Activated CD8-positive, alpha-beta T cell treated with anti-CD3 and anti-CD28 coated beads for 36 hours (primary cell): Measurements from ENCODE around the gene ECI1. TPM values are rescaled to one million over a fixed set of nuclear protein-coding genes. Genes with fewer than 3 reads are reported as not detected.

Experiments
- ATAC-seq: fragments of 200-7000 bp; cut with Tn5 transposase; one replicate; pipeline ENCODE4 v1.10.0; 2021; ENCODE audit warnings: mild to moderate bottlenecking, moderate library complexity
- CTCF ChIA-PET: fragments of 350-600 bp; sonication (Branson Sonifier 250); formaldehyde crosslinking; loops from one replicate; lab custom pipeline; 2021; ENCODE audit warnings: antibody characterized with exemption; lab: Charles Lee
- POLR2A ChIA-PET: fragments of 350-600 bp; sonication (Branson Sonifier 250); formaldehyde crosslinking; loops from one replicate; lab custom pipeline; 2021; ENCODE audit warnings: antibody characterized with exemption; lab: Charles Lee
- DNase-seq: peaks from one replicate; pipeline ENCODE4 v3.0.0-alpha.2; 2020
- H3K27ac Mint-ChIP-seq: one replicate; pipeline ENCODE4 v1.8.0; 2021; ENCODE audit warnings: mild to moderate bottlenecking, mixed read lengths
- H3K27me3 Mint-ChIP-seq: one replicate; pipeline ENCODE4 v1.8.0; 2021; ENCODE audit warnings: mixed read lengths
- H3K36me3 Mint-ChIP-seq: one replicate; pipeline ENCODE4 v1.8.0; 2021; ENCODE audit warnings: low read depth, mixed read lengths
- H3K4me1 Mint-ChIP-seq: one replicate; pipeline ENCODE4 v1.8.0; 2021; ENCODE audit warnings: low read depth, mixed read lengths
- H3K4me3 Mint-ChIP-seq: one replicate; pipeline ENCODE4 v1.8.0; 2021; ENCODE audit warnings: mild to moderate bottlenecking, moderate library complexity, mixed read lengths
- H3K9me3 Mint-ChIP-seq: one replicate; pipeline ENCODE4 v1.8.0; 2021; ENCODE audit warnings: mixed read lengths
- CTCF ChIP-seq: fragments of 200-600 bp; IDR thresholded peaks from one replicate; pipeline ENCODE4 v1.8.0; 2022; ENCODE audit warnings: antibody characterized with exemption, mild to moderate bottlenecking
- intact Hi-C: fragments of 100-400 bp; cut with micrococcal nuclease; formaldehyde crosslinking; loops from one replicate; pipeline ENCODE4 v1.10.0; 2022
- total RNA-seq, 2 experiments: library from RNA; stranded (reverse); gene quantifications; one replicate each; pipeline ENCODE4 v1.2.3, GENCODE V29; 2021

Gene ECI1
- total RNA-seq, 2 experiments from 2014 or later: 37.4 to 40.5 TPM

DNA sequence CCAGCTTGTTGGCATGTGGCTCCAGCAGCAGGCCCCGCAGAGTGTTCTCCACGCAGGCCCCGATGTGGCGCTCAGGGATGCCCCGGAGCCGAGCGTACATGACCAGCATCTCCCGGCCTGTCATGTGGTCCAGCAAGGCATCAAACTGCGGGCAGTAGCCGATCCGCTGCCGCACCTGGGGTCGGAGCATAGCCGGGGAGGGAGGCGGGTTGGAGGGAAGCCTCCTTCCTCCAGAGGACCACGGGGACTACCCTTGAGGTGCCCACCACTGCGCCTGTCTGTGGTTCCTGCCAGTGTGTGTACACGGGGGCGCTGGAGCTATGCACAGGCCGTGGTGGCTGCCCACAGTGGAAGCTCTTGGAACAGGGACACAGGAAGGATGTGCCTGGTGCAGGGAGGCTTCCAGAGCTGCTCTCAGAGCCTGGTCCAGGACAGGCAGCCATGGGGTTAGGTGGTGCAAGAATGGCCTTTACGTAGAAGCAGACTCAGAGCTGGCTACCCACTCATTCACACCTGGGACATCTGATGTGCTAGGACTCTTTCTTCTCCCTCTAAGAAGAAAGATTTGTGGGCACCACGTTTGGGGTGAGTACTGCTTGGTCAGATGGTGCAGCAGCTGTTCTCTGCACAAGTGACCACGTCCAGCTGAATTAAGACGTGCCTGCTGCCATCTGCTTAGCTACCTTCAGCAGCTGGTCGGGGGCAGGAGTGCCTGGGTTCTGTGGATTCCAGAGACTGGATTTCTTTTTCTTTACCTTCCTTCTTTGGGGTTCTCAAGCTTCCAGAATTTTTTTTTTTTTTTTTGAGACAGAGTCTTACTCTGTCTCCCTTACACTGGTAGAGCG is 27.8 kb upstream of the ECI1 start:
- CTCF ChIA-PET: interaction anchor here (1.2 kb wide), 1 partner anchor 84 kb away, joined by 4 read pairs; no protein-coding TSS in a partner anchor
- no peak for TF ChIP-seq CTCF

GRCh38 chr16:2278272-2278608 is 26.9 kb upstream of the ECI1 start:
- no peaks in the 10 kb centered on the region for H3K4me1 Mint-ChIP-seq
- ATAC-seq (no peak), DNase-seq (no peak)
- H3K9me3 Mint-ChIP-seq: no peaks in the 10 kb centered on the region
- ChIA-PET POLR2A (no interaction called here), CTCF (interaction anchor here (1.2 kb wide), 1 partner anchor 83 kb away, joined by 4 read pairs; no protein-coding TSS in a partner anchor)
- no peak overlapping the region for H3K27ac Mint-ChIP-seq
- no peaks in the 10 kb centered on the region for H3K27me3 Mint-ChIP-seq
- intact Hi-C loops: no loop called here
- H3K4me3 Mint-ChIP-seq: no peak overlapping the region
- H3K36me3 Mint-ChIP-seq: no peaks in the 10 kb centered on the region
- TF ChIP-seq CTCF: no peak

More for the DNA sequence above, 27.8 kb upstream of the ECI1 start:
- POLR2A ChIA-PET: interaction anchor here (1.2 kb wide), 1 partner anchor 27 kb away, joined by 6 read pairs; the partner anchor contains the start of gene ECI1
- DNase-seq (no peak), ATAC-seq (no peak)
- Mint-ChIP-seq H3K9me3 (no peaks in the 10 kb centered on the region), H3K4me1 (no peaks in the 10 kb centered on the region), H3K4me3 (no peak overlapping the region), H3K27ac (no peak overlapping the region), H3K27me3 (no peaks in the 10 kb centered on the region), H3K36me3 (no peaks in the 10 kb centered on the region)
- intact Hi-C loops: no loop called here

GRCh38 chr16:2277466-2278271 is 26.3 kb upstream of the ECI1 start:
- H3K36me3 Mint-ChIP-seq: no peaks in the 10 kb centered on the region
- TF ChIP-seq CTCF: no peak
- no peak overlapping the region for H3K4me3 Mint-ChIP-seq
- no peaks in the 10 kb centered on the region for H3K4me1 Mint-ChIP-seq
- no peak overlapping the region for H3K27ac Mint-ChIP-seq
- ChIA-PET CTCF (no interaction called here), POLR2A (interaction anchor here (0.6 to 1.3 kb wide), 2 partner anchors 26 to 31 kb away, joined by 3 to 4 read pairs; no protein-coding TSS in a partner anchor)
- H3K27me3 Mint-ChIP-seq: no peaks in the 10 kb centered on the region
- intact Hi-C loops: no loop called here
- ATAC-seq (no peak), DNase-seq (no peak)
- no peaks in the 10 kb centered on the region for H3K9me3 Mint-ChIP-seq

- H3K9me3 Mint-ChIP-seq: no peaks in the 10 kb centered on the region
- ChIA-PET POLR2A (interaction anchor here (0.6 to 1.3 kb wide), 4 partner anchors 19 to 220 kb away, joined by 3 to 5 read pairs (median 4); no protein-coding TSS in a partner anchor), CTCF (no interaction called here)
- TF ChIP-seq CTCF: no peak
- H3K4me1 Mint-ChIP-seq: no peaks in the 10 kb centered on the region
- intact Hi-C loops: no loop called here
- H3K27me3 Mint-ChIP-seq: no peaks in the 10 kb centered on the region
- no peak overlapping the region for H3K4me3 Mint-ChIP-seq
- no peak overlapping the region for H3K27ac Mint-ChIP-seq
- DNase-seq: no peak
- H3K36me3 Mint-ChIP-seq: no peaks in the 10 kb centered on the region
- no peak for ATAC-seq
Observed at GRCh38 chr16:2276368-2277195, 25.2 kb upstream of the ECI1 start.
